HG03135 (cell line): ENCODE measurements around the gene KRT34.
"Not testable (repeated sequence)": the region's sequence is repeated elsewhere in the genome, so short reads cannot be mapped to it uniquely, and the experiment has no call there.

Experiments
- ATAC-seq: cut with Tn5 transposase; IDR thresholded peaks from one replicate; pipeline ENCODE4 v1.9.1; 2021; ENCODE audit warnings: mild to moderate bottlenecking, moderate library complexity; ENCODE audit not compliant: unreplicated experiment

Gene KRT34

GRCh38 chr17:41381943-41382342 lies at the start of gene KRT34:
Gene KRT34, minus strand, starts transcription at chr17:41382306. Its CDS starts 60 bp downstream, at chr17:41382246.
- ATAC-seq, result not testable (repeated sequence)

- ATAC-seq, result not testable (repeated sequence)
Measured at GRCh38 chr17:41430376-41430775, 48.3 kb upstream of the KRT34 start.

- no peak for ATAC-seq
Measured at GRCh38 chr17:41429667-41430066, 47.6 kb upstream of the KRT34 start.

- ATAC-seq, result no peak
Measured at GRCh38 chr17:41428591-41429291, 46.6 kb upstream of the KRT34 start.

- no peak for ATAC-seq
Measured at GRCh38 chr17:41424111-41424635, 42.1 kb upstream of the KRT34 start, which contains the start of gene KRT37. Gene KRT37, minus strand, starts transcription at chr17:41424585. Its CDS starts 62 bp downstream, at chr17:41424523.

- not testable (repeated sequence) for ATAC-seq
Measured at GRCh38 chr17:41422586-41422985, 40.5 kb upstream of the KRT34 start.

- no peak for ATAC-seq
Measured at GRCh38 chr17:41421617-41422016, 39.5 kb upstream of the KRT34 start.

GRCh38 chr17:41421116-41421515 lies 39.0 kb upstream of the KRT34 start:
- no peak for ATAC-seq

GRCh38 chr17:41420134-41420533 lies 38.0 kb upstream of the KRT34 start:
- no peak for ATAC-seq

- ATAC-seq, result no peak
Measured at GRCh38 chr17:41419716-41420115, 37.6 kb upstream of the KRT34 start.

- ATAC-seq, result no peak
Measured at GRCh38 chr17:41418116-41418860, 36.2 kb upstream of the KRT34 start.

GRCh38 chr17:41417576-41418015 lies 35.5 kb upstream of the KRT34 start:
- ATAC-seq, result no peak

GRCh38 chr17:41417127-41417526 lies 35.0 kb upstream of the KRT34 start:
- no peak for ATAC-seq

- no peak for ATAC-seq
Measured at GRCh38 chr17:41416479-41416878, 34.4 kb upstream of the KRT34 start.

GRCh38 chr17:41415833-41416335 lies 33.8 kb upstream of the KRT34 start:
- ATAC-seq, result no peak

- no peak for ATAC-seq
Measured at GRCh38 chr17:41415411-41415810, 33.3 kb upstream of the KRT34 start.

GRCh38 chr17:41413982-41414381 lies 31.9 kb upstream of the KRT34 start:
- no peak for ATAC-seq

- ATAC-seq, result no peak
Measured at GRCh38 chr17:41413353-41413957, 31.3 kb upstream of the KRT34 start.

GRCh38 chr17:41411072-41411840 lies 29.1 kb upstream of the KRT34 start:
- ATAC-seq, result no peak

GRCh38 chr17:41407226-41407625 lies 25.1 kb upstream of the KRT34 start:
- ATAC-seq, result no peak
